Lower lobe of right lung (tissue), 2 donors: ENCODE data around the gene CYTH4. TPM values are rescaled to one million over a fixed set of nuclear protein-coding genes. Genes with fewer than 3 reads are reported as not detected.

ENCODE experiments used
- ATAC-seq, 2 donors: fragments of 200-7000 bp; cut with Tn5 transposase; one replicate each; pipeline ENCODE4 v1.9.1; 2020 to 2022; ENCODE audit warnings: mild to moderate bottlenecking in 2 of 2, moderate library complexity in 2 of 2
- DNase-seq: peaks from one replicate; pipeline ENCODE4 v3.0.0-alpha.2; 2020
- H3K27ac ChIP-seq: fragments of 200-600 bp; one replicate; pipeline ENCODE4 v1.8.0; 2022
- H3K27me3 ChIP-seq: fragments of 200-600 bp; one replicate; pipeline ENCODE4 v1.8.0; 2022; ENCODE audit warnings: low read depth
- H3K36me3 ChIP-seq: fragments of 200-600 bp; one replicate; pipeline ENCODE4 v1.8.0; 2022; ENCODE audit warnings: mild to moderate bottlenecking
- H3K4me1 ChIP-seq: fragments of 200-600 bp; one replicate; pipeline ENCODE4 v1.8.0; 2022
- H3K4me3 ChIP-seq: fragments of 200-600 bp; one replicate; pipeline ENCODE4 v1.8.0; 2022; ENCODE audit warnings: mild to moderate bottlenecking
- H3K9me3 ChIP-seq: fragments of 200-600 bp; one replicate; pipeline ENCODE4 v1.8.0; 2022
- intact Hi-C: fragments of 100-400 bp; cut with DNase I; formaldehyde crosslinking; loops from one replicate; pipeline ENCODE4 v1.11.0; 2022
- total RNA-seq: library from RNA; stranded (reverse); fragmentation: NEBNext Ultra II Directional; extraction: Animal tissue kit (Norgen Biotek cat#: 25700); gene quantifications from one replicate; pipeline ENCODE4 v1.2.1, GENCODE V29; 2021
- TF ChIP-seq, protein P1 (sequence below): fragments of 200-600 bp; IDR thresholded peaks from one replicate; pipeline ENCODE4 v1.8.0; 2022; ENCODE audit warnings: antibody characterized with exemption, mild to moderate bottlenecking
- donor health status: DM: no; HTN: yes; CAD: no; lungs with severe emphysema.

CYTH4 gene
- total RNA-seq, 1 donor from 2014 or later: 45.4 TPM

DNA sequence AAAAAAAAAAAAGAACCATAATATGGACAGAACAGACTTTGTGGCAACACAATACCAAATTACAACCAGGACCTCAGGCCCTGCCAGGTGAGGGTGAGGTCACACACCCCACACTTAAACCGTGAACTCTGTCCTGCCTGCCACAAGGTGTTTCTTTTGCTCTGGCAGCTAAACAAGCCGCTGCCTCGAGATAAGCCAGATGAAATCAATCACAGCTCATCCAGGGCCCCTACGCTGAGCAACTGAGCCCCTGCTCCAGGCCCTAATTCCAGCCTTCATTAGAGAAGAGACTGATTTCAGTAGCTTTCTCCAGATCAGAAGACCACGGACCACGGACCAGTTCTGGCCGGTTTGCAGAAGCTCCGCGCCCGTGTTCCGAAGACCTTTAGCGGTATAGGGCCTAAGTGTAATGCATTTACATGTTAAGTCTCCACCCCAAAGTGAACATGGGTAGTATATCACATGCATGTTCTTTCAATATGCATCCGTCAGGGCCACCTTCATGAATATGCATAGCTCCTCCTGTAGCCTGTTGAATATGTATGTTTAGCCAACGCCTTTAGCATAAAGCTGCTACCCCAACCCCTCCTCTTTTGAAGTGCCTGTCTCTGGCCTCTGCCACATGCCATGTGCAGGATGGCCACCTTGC is 23.4 kb upstream of the CYTH4 start:
- TF ChIP-seq, protein P1, sequence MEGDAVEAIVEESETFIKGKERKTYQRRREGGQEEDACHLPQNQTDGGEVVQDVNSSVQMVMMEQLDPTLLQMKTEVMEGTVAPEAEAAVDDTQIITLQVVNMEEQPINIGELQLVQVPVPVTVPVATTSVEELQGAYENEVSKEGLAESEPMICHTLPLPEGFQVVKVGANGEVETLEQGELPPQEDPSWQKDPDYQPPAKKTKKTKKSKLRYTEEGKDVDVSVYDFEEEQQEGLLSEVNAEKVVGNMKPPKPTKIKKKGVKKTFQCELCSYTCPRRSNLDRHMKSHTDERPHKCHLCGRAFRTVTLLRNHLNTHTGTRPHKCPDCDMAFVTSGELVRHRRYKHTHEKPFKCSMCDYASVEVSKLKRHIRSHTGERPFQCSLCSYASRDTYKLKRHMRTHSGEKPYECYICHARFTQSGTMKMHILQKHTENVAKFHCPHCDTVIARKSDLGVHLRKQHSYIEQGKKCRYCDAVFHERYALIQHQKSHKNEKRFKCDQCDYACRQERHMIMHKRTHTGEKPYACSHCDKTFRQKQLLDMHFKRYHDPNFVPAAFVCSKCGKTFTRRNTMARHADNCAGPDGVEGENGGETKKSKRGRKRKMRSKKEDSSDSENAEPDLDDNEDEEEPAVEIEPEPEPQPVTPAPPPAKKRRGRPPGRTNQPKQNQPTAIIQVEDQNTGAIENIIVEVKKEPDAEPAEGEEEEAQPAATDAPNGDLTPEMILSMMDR: no peak
- peaks cover 55% of the 10 kb centered on the region for H3K27me3 ChIP-seq
- intact Hi-C loops: no loop called here
- H3K4me1 ChIP-seq: peaks cover 9% of the 10 kb centered on the region
- peak; percentile 7 for DNase-seq
- no peak overlapping the region for H3K27ac ChIP-seq
- peaks cover under 1% of the 10 kb centered on the region for H3K9me3 ChIP-seq
- no peaks in the 10 kb centered on the region for H3K36me3 ChIP-seq
- no peak overlapping the region for H3K4me3 ChIP-seq
- ATAC-seq: no peak

DNA sequence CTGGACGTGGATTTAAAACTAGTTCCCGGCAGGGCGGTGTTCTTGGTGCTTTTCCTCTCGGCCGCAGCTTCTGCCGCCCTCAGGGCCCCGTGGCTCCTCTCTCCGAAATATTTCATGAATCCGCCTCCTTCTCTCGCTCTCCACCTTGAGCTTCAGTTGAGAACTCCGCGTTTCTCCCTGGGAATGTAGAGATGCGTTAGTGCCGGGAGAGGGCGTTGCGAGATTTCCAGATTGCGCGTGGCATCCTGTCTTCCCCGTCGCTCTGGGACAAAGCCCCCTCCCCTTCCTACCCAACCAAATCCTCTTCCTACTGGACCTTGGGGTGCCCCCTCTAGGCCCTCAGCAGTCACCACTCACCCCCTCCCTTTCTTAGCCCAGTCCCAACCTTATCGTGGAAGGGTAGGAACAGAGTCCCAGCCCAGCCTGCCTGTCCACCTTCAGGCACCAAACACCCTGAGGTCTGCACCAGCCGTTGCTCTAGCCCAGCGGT is 22.7 kb upstream of the CYTH4 start:
- peak; percentile 46 for DNase-seq
- intact Hi-C loops: no loop called here
- Histone ChIP-seq H3K27me3 (peaks cover 51% of the 10 kb centered on the region), H3K4me1 (peaks cover 9% of the 10 kb centered on the region), H3K4me3 (no peak overlapping the region), H3K36me3 (no peaks in the 10 kb centered on the region), H3K27ac (no peak overlapping the region), H3K9me3 (peaks cover 6% of the 10 kb centered on the region)
- peak; percentile 30 to 42 for ATAC-seq
- TF ChIP-seq, protein P1: peak; percentile 41

DNA sequence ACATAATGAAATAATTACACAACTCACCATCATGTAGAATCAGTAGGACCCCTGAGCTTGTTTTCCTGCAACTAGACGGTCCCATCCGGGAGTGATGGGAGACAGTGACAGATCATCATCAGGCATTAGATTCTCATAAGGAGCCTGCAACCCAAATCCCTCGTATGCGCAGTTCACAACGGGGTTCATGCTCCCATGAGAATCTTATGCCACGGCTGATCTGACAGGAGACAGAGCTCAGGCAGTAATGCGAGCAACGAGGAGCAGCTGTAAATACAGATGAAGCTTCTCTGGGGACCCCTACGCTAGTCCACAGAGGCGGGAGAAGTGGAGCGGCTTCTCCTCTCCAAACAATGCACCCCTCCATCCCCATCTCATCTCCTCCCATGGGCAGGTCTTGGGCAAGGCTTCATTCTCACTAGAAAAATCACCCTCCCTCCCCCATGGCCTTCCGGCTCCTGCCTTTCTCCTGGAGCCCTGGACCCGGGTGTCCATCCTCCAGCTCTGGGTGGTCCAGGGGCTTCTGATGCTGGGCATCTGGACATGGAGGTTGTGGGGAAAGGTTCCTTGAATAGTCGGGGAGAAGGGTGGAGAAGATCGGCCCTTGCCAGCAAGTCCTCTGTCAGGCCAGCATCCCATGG is 22.0 kb upstream of the CYTH4 start:
- peaks cover 6% of the 10 kb centered on the region for H3K9me3 ChIP-seq
- no peak overlapping the region for H3K27ac ChIP-seq
- peak; percentile 13 for DNase-seq
- ATAC-seq: no peak
- H3K36me3 ChIP-seq: no peaks in the 10 kb centered on the region
- H3K4me3 ChIP-seq: no peak overlapping the region
- intact Hi-C loops: no loop called here
- peaks cover 9% of the 10 kb centered on the region for H3K4me1 ChIP-seq
- H3K27me3 ChIP-seq: peaks cover 46% of the 10 kb centered on the region
- TF ChIP-seq, protein P1: no peak

DNA sequence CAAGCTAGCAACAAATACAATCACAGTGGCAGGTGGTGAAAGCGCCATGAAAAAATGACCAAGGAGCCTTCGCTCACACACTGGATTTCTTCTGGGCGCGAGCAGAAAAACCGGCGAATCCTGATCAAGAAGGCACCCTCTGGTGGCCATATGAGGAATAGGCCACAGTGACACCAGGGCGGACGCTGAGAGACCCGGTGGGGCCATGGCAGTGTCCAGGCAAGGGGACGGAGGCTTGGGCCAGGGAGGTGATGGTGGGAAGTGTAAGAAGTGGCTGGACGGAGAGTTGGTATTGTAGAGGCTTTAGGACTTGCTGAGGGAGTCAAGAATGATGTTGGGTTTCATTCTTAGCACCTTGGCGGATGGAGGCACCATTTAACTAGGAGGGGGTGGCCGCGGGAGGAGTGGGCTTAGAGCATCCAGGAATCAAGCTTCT is 21.4 kb upstream of the CYTH4 start:
- H3K4me1 ChIP-seq: peaks cover 9% of the 10 kb centered on the region
- peaks cover 6% of the 10 kb centered on the region for H3K9me3 ChIP-seq
- intact Hi-C loops: no loop called here
- no peak overlapping the region for H3K4me3 ChIP-seq
- H3K27me3 ChIP-seq: peaks cover 40% of the 10 kb centered on the region
- ATAC-seq (peak; percentile 80 to 82), DNase-seq (peak; percentile 73)
- no peak overlapping the region for H3K27ac ChIP-seq
- no peaks in the 10 kb centered on the region for H3K36me3 ChIP-seq
- TF ChIP-seq, protein P1: peak; percentile 94

DNA sequence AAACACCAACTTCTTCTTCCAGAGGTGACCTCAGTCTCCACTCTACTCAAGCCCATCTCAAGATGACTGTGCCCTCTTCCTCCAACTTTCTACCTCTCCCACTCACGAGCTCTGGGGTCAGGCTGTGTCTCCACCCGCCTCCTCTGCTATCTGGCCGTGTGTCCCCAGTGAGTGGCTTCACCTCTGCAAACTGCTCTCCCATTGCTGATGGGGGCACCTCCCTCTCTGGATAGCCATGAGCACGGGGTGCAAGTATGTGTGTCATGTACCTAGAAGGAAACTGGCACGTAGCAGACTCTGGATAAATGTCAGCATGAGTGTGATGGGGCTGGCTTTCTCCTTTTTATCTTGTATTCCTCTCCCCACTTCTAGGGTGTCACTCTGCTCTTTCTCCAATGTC is 20.0 kb upstream of the CYTH4 start:
- Histone ChIP-seq H3K4me3 (no peak overlapping the region), H3K27ac (no peak overlapping the region), H3K4me1 (peaks cover 17% of the 10 kb centered on the region), H3K27me3 (peaks cover 31% of the 10 kb centered on the region), H3K9me3 (peaks cover 6% of the 10 kb centered on the region), H3K36me3 (no peaks in the 10 kb centered on the region)
- TF ChIP-seq, protein P1: no peak
- intact Hi-C loops: no loop called here
- DNase-seq (peak; percentile 4), ATAC-seq (no peak)
